Measurements from ENCODE around the gene PPP2R3C.

- TF ChIP-seq, protein P1, sequence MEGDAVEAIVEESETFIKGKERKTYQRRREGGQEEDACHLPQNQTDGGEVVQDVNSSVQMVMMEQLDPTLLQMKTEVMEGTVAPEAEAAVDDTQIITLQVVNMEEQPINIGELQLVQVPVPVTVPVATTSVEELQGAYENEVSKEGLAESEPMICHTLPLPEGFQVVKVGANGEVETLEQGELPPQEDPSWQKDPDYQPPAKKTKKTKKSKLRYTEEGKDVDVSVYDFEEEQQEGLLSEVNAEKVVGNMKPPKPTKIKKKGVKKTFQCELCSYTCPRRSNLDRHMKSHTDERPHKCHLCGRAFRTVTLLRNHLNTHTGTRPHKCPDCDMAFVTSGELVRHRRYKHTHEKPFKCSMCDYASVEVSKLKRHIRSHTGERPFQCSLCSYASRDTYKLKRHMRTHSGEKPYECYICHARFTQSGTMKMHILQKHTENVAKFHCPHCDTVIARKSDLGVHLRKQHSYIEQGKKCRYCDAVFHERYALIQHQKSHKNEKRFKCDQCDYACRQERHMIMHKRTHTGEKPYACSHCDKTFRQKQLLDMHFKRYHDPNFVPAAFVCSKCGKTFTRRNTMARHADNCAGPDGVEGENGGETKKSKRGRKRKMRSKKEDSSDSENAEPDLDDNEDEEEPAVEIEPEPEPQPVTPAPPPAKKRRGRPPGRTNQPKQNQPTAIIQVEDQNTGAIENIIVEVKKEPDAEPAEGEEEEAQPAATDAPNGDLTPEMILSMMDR (IDR thresholded peaks at IDR 0.05): no peak
- TF ChIP-seq POLR2A (IDR thresholded peaks at IDR 0.05) (no peak), EP300 (IDR thresholded peaks at IDR 0.05) (no peak)
Observed at GRCh38 chr14:35123388-35123703, 1.6 kb upstream of the PPP2R3C start.

Data from upper lobe of left lung (tissue), 4 donors.